H1 (cell line): ENCODE measurements around the gene ZNF785. TPM values are rescaled to one million over a fixed set of nuclear protein-coding genes. Genes with fewer than 3 reads are reported as not detected.

Experiments used
- CTCF ChIA-PET: fragments of 300-600 bp; sonication (Branson Sonifier 250); formaldehyde crosslinking; loops from one replicate; lab custom pipeline; 2021; ENCODE audit not compliant: partially characterized antibody; lab: Charles Lee
- POLR2A ChIA-PET: fragments of 300-600 bp; sonication (Branson Sonifier 250); formaldehyde crosslinking; loops from one replicate; lab custom pipeline; 2021; ENCODE audit warnings: inconsistent platforms; ENCODE audit not compliant: partially characterized antibody; lab: Charles Lee
- DNase-seq, 2 experiments: peaks; one replicate each; pipeline versions ENCODE4 v3.0.0 to v3.0.0-alpha.2; 2010 to 2022; ENCODE audit warnings: low spot score in 2 of 2, low read depth in 1 of 2, mixed read lengths in 1 of 2
- FAIRE-seq: peaks from 2 replicates; lab custom pipeline; 2011; peaks lifted over from hg19 to GRCh38; lab: Jason Lieb, UNC
- H2AFZ ChIP-seq: 2 replicates; pipeline ENCODE4 v1.8.1; 2012; ENCODE audit warnings: low read length, inconsistent platforms
- H2AK5ac ChIP-seq: 2 replicates; pipeline ENCODE4 v1.6.1; 2013; ENCODE audit warnings: low read depth, low read length
- H2BK120ac ChIP-seq: replicated peaks from 2 replicates; pipeline ENCODE3; 2013; ENCODE audit warnings: low read depth, low read length, inconsistent platforms
- H2BK12ac ChIP-seq: 2 replicates; pipeline ENCODE4 v1.6.1; 2013; ENCODE audit warnings: low read depth, low read length
- H2BK15ac ChIP-seq: 2 replicates; pipeline ENCODE4 v1.6.1; 2013; ENCODE audit warnings: low read length
- H2BK20ac ChIP-seq: 2 replicates; pipeline ENCODE4 v1.6.1; 2013; ENCODE audit warnings: low read length
- H2BK5ac ChIP-seq: 2 replicates; pipeline ENCODE4 v1.6.1; 2013; ENCODE audit warnings: low read depth, low read length
- H3K14ac ChIP-seq: 2 replicates; pipeline ENCODE4 v1.6.1; 2013; ENCODE audit warnings: inconsistent platforms; ENCODE audit not compliant: insufficient read length
- H3K18ac ChIP-seq: 2 replicates; pipeline ENCODE4 v1.6.1; 2013; ENCODE audit warnings: low read length; ENCODE audit errors: extremely low read depth
- H3K23ac ChIP-seq: 2 replicates; pipeline ENCODE4 v1.6.1; 2013; ENCODE audit warnings: inconsistent platforms; ENCODE audit not compliant: insufficient read length
- H3K23me2 ChIP-seq: 2 replicates; pipeline ENCODE4 v1.6.1; 2013; ENCODE audit warnings: low read depth, low read length
- H3K27ac ChIP-seq: 2 replicates; pipeline ENCODE4 v1.6.1; 2011; ENCODE audit warnings: low read depth, low read length, inconsistent platforms
- H3K27me3 ChIP-seq, 4 experiments: replicated peaks in 1 of 4; 1 replicate in 1 of 4; 2 replicates in 3 of 4; pipeline versions ENCODE4 v1.6.1 to v1.8.1; 2011 to 2013; ENCODE audit warnings: low read length in 3 of 4, mild to moderate bottlenecking in 3 of 4, inconsistent platforms in 2 of 4, mixed read lengths in 2 of 4, moderate library complexity in 1 of 4; ENCODE audit not compliant: control insufficient read depth in 3 of 4, insufficient read depth in 3 of 4; ENCODE audit errors: extremely low read depth in 1 of 4
- H3K36me3 ChIP-seq, 4 experiments: 2 replicates each; pipeline versions ENCODE4 v1.6.1 to v1.8.1; 2011 to 2013; ENCODE audit warnings: mild to moderate bottlenecking in 4 of 4, low read length in 3 of 4, moderate library complexity in 2 of 4, control low read depth in 1 of 4, inconsistent platforms in 1 of 4; ENCODE audit not compliant: insufficient read depth in 4 of 4, control insufficient read depth in 2 of 4
- H3K4ac ChIP-seq: replicated peaks from 2 replicates; pipeline ENCODE3; 2013; ENCODE audit warnings: low read length, low read depth, mixed read lengths, inconsistent platforms; ENCODE audit not compliant: insufficient read length
- H3K4me1 ChIP-seq, 4 experiments: replicated peaks in 1 of 4; 1 replicate in 1 of 4; 2 replicates in 3 of 4; pipeline versions ENCODE4 v1.6.1 to v1.8.1; 2011 to 2013; ENCODE audit warnings: low read length in 3 of 4, inconsistent platforms in 2 of 4, mixed read lengths in 1 of 4; ENCODE audit not compliant: insufficient read depth in 4 of 4, control insufficient read depth in 3 of 4
- H3K4me2 ChIP-seq, 2 experiments: 2 replicates each; pipeline versions ENCODE4 v1.6.1 to v1.8.1; 2011 to 2013; ENCODE audit warnings: low read depth in 2 of 2, low read length in 2 of 2, control low read depth in 1 of 2, inconsistent platforms in 1 of 2, mild to moderate bottlenecking in 1 of 2; ENCODE audit not compliant: insufficient read depth in 1 of 2
- H3K4me3 ChIP-seq, 4 experiments: fragments of 200-600, 300-600 bp in 1 of 4; sonication (generic), shearing (Covaris generic), sonication (Bioruptor Twin) in 1 of 4; 2 replicates each; pipeline versions ENCODE4 v1.5.1 to v1.8.1; 2011 to 2016; ENCODE audit warnings: low read length in 4 of 4, low read depth in 3 of 4, control low read depth in 2 of 4, inconsistent platforms in 2 of 4, mild to moderate bottlenecking in 2 of 4, mixed read lengths in 1 of 4, moderate library complexity in 1 of 4; ENCODE audit not compliant: insufficient read depth in 2 of 4; ENCODE audit errors: extremely low read depth in 1 of 4
- H3K56ac ChIP-seq: replicated peaks from 2 replicates; pipeline ENCODE3; 2013; ENCODE audit warnings: low read depth, mild to moderate bottlenecking, mixed read lengths, low read length, inconsistent platforms; ENCODE audit not compliant: insufficient read length
- H3K79me1 ChIP-seq: 2 replicates; pipeline ENCODE4 v1.6.1; 2013; ENCODE audit warnings: low read depth, low read length, control low read depth
- H3K79me2 ChIP-seq, 2 experiments: 2 replicates each; pipeline versions ENCODE4 v1.6.1 to v1.8.1; 2012 to 2013; ENCODE audit warnings: low read length in 2 of 2, mild to moderate bottlenecking in 2 of 2, inconsistent platforms in 1 of 2; ENCODE audit not compliant: insufficient read depth in 2 of 2, control insufficient read depth in 1 of 2
- H3K9ac ChIP-seq, 4 experiments: replicated peaks in 1 of 4; 1 replicate in 1 of 4; 2 replicates in 3 of 4; pipeline versions ENCODE4 v1.6.1 to v1.8.1; 2011 to 2013; ENCODE audit warnings: low read depth in 3 of 4, low read length in 3 of 4, control low read depth in 2 of 4, mild to moderate bottlenecking in 2 of 4, moderate library complexity in 2 of 4, inconsistent platforms in 1 of 4; ENCODE audit errors: extremely low read depth in 1 of 4
- H3K9me3 ChIP-seq, 2 experiments: 2 replicates each; pipeline versions ENCODE4 v1.6.1 to v1.8.1; 2012 to 2013; ENCODE audit warnings: mild to moderate bottlenecking in 2 of 2, moderate library complexity in 2 of 2, control low read depth in 1 of 2, inconsistent platforms in 1 of 2, low read depth in 1 of 2, low read length in 1 of 2, mixed read lengths in 1 of 2; ENCODE audit not compliant: insufficient read depth in 2 of 2
- H4K20me1 ChIP-seq, 2 experiments: replicated peaks in 1 of 2; 2 replicates each; pipeline versions ENCODE3 to v1.8.1; 2011 to 2013; ENCODE audit warnings: inconsistent platforms in 2 of 2, low read length in 2 of 2, mild to moderate bottlenecking in 1 of 2; ENCODE audit not compliant: insufficient read depth in 2 of 2, control insufficient read depth in 1 of 2
- H4K5ac ChIP-seq: 2 replicates; pipeline ENCODE4 v1.6.1; 2013; ENCODE audit warnings: low read length, low read depth, mixed read lengths, inconsistent platforms; ENCODE audit not compliant: insufficient read length
- H4K8ac ChIP-seq: 2 replicates; pipeline ENCODE4 v1.8.0; 2013; ENCODE audit warnings: mild to moderate bottlenecking, moderate library complexity, low read length, inconsistent platforms; ENCODE audit not compliant: insufficient read depth; ENCODE audit errors: extremely low read depth
- H4K91ac ChIP-seq: replicated peaks from 2 replicates; pipeline ENCODE3; 2013; ENCODE audit warnings: low read length, mixed read lengths, inconsistent platforms; ENCODE audit not compliant: insufficient read length
- BACH1 ChIP-seq: IDR thresholded peaks from 2 replicates; pipeline ENCODE4 v1.6.1; 2012; ENCODE audit warnings: low read length, improper control_type of control experiment
- CHD1 ChIP-seq: IDR thresholded peaks from 2 replicates; pipeline ENCODE4 v1.6.1; 2012; ENCODE audit warnings: low read depth, low read length, improper control_type of control experiment
- CTBP2 ChIP-seq: IDR thresholded peaks from 2 replicates; pipeline ENCODE4 v1.7.0; 2011; ENCODE audit warnings: borderline replicate concordance, mild to moderate bottlenecking, moderate library complexity, mixed read lengths, low read length; ENCODE audit not compliant: insufficient read depth, insufficient read length
- FOSL1 ChIP-seq: IDR thresholded peaks from 2 replicates; pipeline ENCODE4 v1.6.1; 2011; ENCODE audit warnings: mild to moderate bottlenecking, low read depth, low read length, moderate library complexity; ENCODE audit not compliant: insufficient read depth
- HDAC2 ChIP-seq, 2 experiments: fragments of 300-600 bp in 1 of 2; sonication (generic) in 1 of 2; IDR thresholded peaks; 2 replicates each; pipeline ENCODE4 v1.6.1; 2011 to 2012; ENCODE audit warnings: low read depth in 2 of 2, low read length in 2 of 2, mild to moderate bottlenecking in 2 of 2, moderate library complexity in 2 of 2, borderline replicate concordance in 1 of 2, inconsistent platforms in 1 of 2
- JUN ChIP-seq: IDR thresholded peaks from 2 replicates; pipeline ENCODE4 v1.6.1; 2011; ENCODE audit warnings: low read depth, mild to moderate bottlenecking, improper control_type of control experiment, low read length
- NRF1 ChIP-seq: IDR thresholded peaks from 2 replicates; pipeline ENCODE4 v1.6.1; 2011; ENCODE audit warnings: mild to moderate bottlenecking, low read depth, low read length, improper control_type of control experiment
- YY1 ChIP-seq: IDR thresholded peaks from 2 replicates; pipeline ENCODE4 v1.6.1; 2011; ENCODE audit warnings: low read depth, mild to moderate bottlenecking, low read length
- WGBS, 2 experiments: shearing (Covaris generic) in 1 of 2; methylation state at CpG; one replicate each; pipeline versions ENCODE4 v1.1.6 to v1.1.7; 2013 to 2015; ENCODE audit warnings: low lambda C conversion rate in 2 of 2, mixed read lengths in 2 of 2, inconsistent platforms in 1 of 2, low coverage in 1 of 2, missing lambda C conversion rate in 1 of 2; ENCODE audit not compliant: insufficient replicate concordance in 2 of 2, insufficient coverage in 1 of 2, insufficient read length in 1 of 2; ENCODE audit errors: extremely low coverage in 1 of 2, missing lambda C conversion rate in 1 of 2; 5-methylcytosine and 5-hydroxymethylcytosine counted together
- long read RNA-seq, 2 experiments: library from RNA in 1 of 2; library from capped mRNA in 1 of 2; stranded (forward); transcript quantifications; one replicate each; pipeline ENCODE4 v2.0.0, GENCODE V29; 2021; ENCODE audit warnings: inconsistent platforms in 1 of 2
- polyA minus RNA-seq, 3 experiments: library from RNA; depleted of rRNA, polyadenylated mRNA; stranded (reverse); fragments of >200 nt; gene quantifications; 1 replicate in 2 of 3; 2 replicates in 1 of 3; pipeline ENCODE4 v1.2.3, GENCODE V29; 2011
- polyA plus RNA-seq, 7 experiments: library from polyadenylated mRNA; depleted of rRNA in 3 of 7; stranded (reverse) in 5 of 7; unstranded in 2 of 7; fragments of >200 nt in 5 of 7; fragments of 200-250 nt in 2 of 7; gene quantifications; 1 replicate in 5 of 7; 2 replicates in 1 of 7; 4 replicates in 1 of 7; pipeline versions ENCODE4 v1.2.1 to v1.2.3, GENCODE V29; 2011 to 2013; ENCODE audit warnings: missing spikeins in 2 of 7, mixed read lengths in 2 of 7
- total RNA-seq: library from RNA; stranded (reverse); fragmentation: NEBNext Ultra II Directional; extraction: Animal tissue kit (Norgen Biotek cat#: 25700); gene quantifications from 2 replicates; pipeline ENCODE4 v1.2.1, GENCODE V29; 2021

The ZNF785 gene
- total RNA-seq (12.9 and 14.8 TPM in 2 replicates), polyA plus RNA-seq (2011; rRNA removed) (8.6 and 11.7 TPM in 2 replicates), polyA minus RNA-seq (2011; rRNA and poly(A)+ RNA removed) (6.1 and 6.8 TPM in 2 replicates)
- polyA plus RNA-seq (2011; cell fraction: cytosol; rRNA removed), result 13.3 TPM
- polyA plus RNA-seq (2011; cell fraction: nucleus; rRNA removed), result 14.2 TPM
- polyA plus RNA-seq (2012, experiment 1 of 2), result 7.3 to 12.2 TPM (median 10.2 TPM) in 4 replicates
- polyA plus RNA-seq (2012, experiment 2 of 2), result 5.7 TPM
- 8.0 TPM for polyA plus RNA-seq (2013, experiment 1 of 2)
- 7.3 TPM for polyA plus RNA-seq (2013, experiment 2 of 2)
- polyA minus RNA-seq (2011; cell fraction: cytosol; rRNA and poly(A)+ RNA removed), result 6.2 TPM
- polyA minus RNA-seq (2011; cell fraction: nucleus; rRNA and poly(A)+ RNA removed), result 14.3 TPM
- long read RNA-seq, experiment 1, partial matches to known transcripts, result 0 of 1 reads
- long read RNA-seq, experiment 1, other reads (novel, unspliced or antisense), result 1 of 1 reads
- long read RNA-seq, experiment 2, partial matches to known transcripts, result 0 of 4 reads
- long read RNA-seq, experiment 2, other reads (novel, unspliced or antisense), result 4 of 4 reads

- peaks cover 0 to 8% of the 10 kb centered on the region in 2 experiments; a peak in 2 of 4 replicates for H3K79me2 ChIP-seq
- H2AFZ ChIP-seq, result 0 out of 2 replicates have a peak within 1 kb of the TSS, but pooled peaks have one; percentile 59
- no peaks in the 10 kb centered on the region for H3K9me3 ChIP-seq
- H4K5ac ChIP-seq, result peak within 1 kb of the TSS; percentile 92
- peak within 1 kb of the TSS; percentile 91 for H4K8ac ChIP-seq
- peak within 1 kb of the TSS; percentile 38 for H3K4ac ChIP-seq
- H3K18ac ChIP-seq, result peak within 1 kb of the TSS; percentile 83
- peak within 1 kb of the TSS; percentile 93; the same call in 1 of the 2 replicates for H2BK12ac ChIP-seq
- no peak within 1 kb of the TSS for H2BK20ac ChIP-seq
- H3K14ac ChIP-seq, result peak within 1 kb of the TSS; percentile 95
- peak within 1 kb of the TSS; percentile 84 for H2BK15ac ChIP-seq
- peak within 1 kb of the TSS; percentile 86 for H3K27ac ChIP-seq
- peaks cover 0 to 3% of the 10 kb centered on the region in 2 experiments for H4K20me1 ChIP-seq
- H3K4me3 ChIP-seq, result peak within 1 kb of the TSS; percentile 78 to 89 (median 84)
- no peaks in the 10 kb centered on the region for H3K27me3 ChIP-seq
- H3K23ac ChIP-seq, result no peak within 1 kb of the TSS
- H4K91ac ChIP-seq, result peak within 1 kb of the TSS; percentile 83
- H3K4me1 ChIP-seq, result no peaks in the 10 kb centered on the region; a peak in 3 of 7 replicates
- H3K79me1 ChIP-seq, result peaks cover 9% of the 10 kb centered on the region
- H3K56ac ChIP-seq, result peak within 1 kb of the TSS; percentile 97
- H3K4me2 ChIP-seq, result peak within 1 kb of the TSS; percentile 50 to 80
- H2AK5ac ChIP-seq, result no peak within 1 kb of the TSS; the same call in 1 of the 2 replicates
- peak within 1 kb of the TSS; percentile 90; the same call in 1 of the 2 replicates for H2BK5ac ChIP-seq
- FAIRE-seq, result peak; percentile 63
- peaks cover 7% of the 10 kb centered on the region; the same call in 1 of the 2 replicates for H3K23me2 ChIP-seq
- WGBS, 2 experiments, result 4% methylated on average over 46 of the region's 50 CpGs; no CpG with 5 or more reads in 1 of the 2 experiments
- peak; percentile 91 to 93 for DNase-seq
- ChIA-PET CTCF (interaction anchor here (0.8 to 4.5 kb wide), 10 partner anchors 12 to 183 kb away, joined by 3 to 21 read pairs (median 4); partner anchors contain the start of gene ZNF764), POLR2A (interaction anchor here (0.7 to 5.9 kb wide), 24 partner anchors 8 to 186 kb away, joined by 3 to 45 read pairs (median 3); partner anchors contain the start of genes ZNF688, ZNF689, ZNF747 and ZNF764)
- H3K36me3 ChIP-seq, result peaks cover 4 to 24% (median 14%) of the 10 kb centered on the region in 4 experiments; a peak in 7 of 8 replicates
- peak within 1 kb of the TSS; percentile 62 to 84 (median 80) for H3K9ac ChIP-seq
- H2BK120ac ChIP-seq, result peak within 1 kb of the TSS; percentile 90
- peak in 1 of 2 experiments; percentile 85; a peak in 2 of 4 replicates for TF ChIP-seq HDAC2 (IDR thresholded peaks at IDR 0.05; ENCODE audit: borderline replicate concordance in 1 of 2, low read depth in 2 of 2, low read length in 2 of 2)
- no peak for TF ChIP-seq CTBP2
- no peak for TF ChIP-seq CHD1
- TF ChIP-seq YY1, result peak; percentile 100
- TF ChIP-seq FOSL1, result no peak
- TF ChIP-seq BACH1, result peak; percentile 88
- no peak for TF ChIP-seq NRF1
- no peak for TF ChIP-seq JUN
Observed at GRCh38 chr16:30585400-30586191, at the start of gene ZNF785. ZNF785 (minus strand) TSS chr16:30585697; CDS start chr16:30585611, 86 bp downstream.
